Measurements from ENCODE around the gene NEBL. TPM values are rescaled to one million over a fixed set of nuclear protein-coding genes. Genes with fewer than 3 reads are reported as not detected.
A peak's percentile ranks its signal among the peaks of the same experiment; 100 is the strongest.

NEBL gene
- polyA plus RNA-seq, 1 experiment: not detected

- ChIA-PET POLR2A (no interaction called here), CTCF (no interaction called here)
- Histone ChIP-seq H3K27me3 (ENCODE audit: control insufficient read depth, insufficient read depth, low read length) (no peaks in the 10 kb centered on the region), H3K4me3 (ENCODE audit: low read depth, low read length) (no peak overlapping the region), H3K36me3 (ENCODE audit: control insufficient read depth, insufficient read depth, low read length) (no peaks in the 10 kb centered on the region)
- peak; percentile 1 for DNase-seq (ENCODE audit: low read depth)
- TF ChIP-seq CTCF (IDR thresholded peaks at IDR 0.05; ENCODE audit: insufficient read depth, low read depth, low read length): no peak
Measured at GRCh38 chr10:20767028-20767427, 130.1 kb downstream of the NEBL start.

GRCh38 chr10:20765066-20765465, 132.0 kb downstream of the NEBL start:
- Histone ChIP-seq H3K4me3 (ENCODE audit: low read depth, low read length) (no peak overlapping the region), H3K36me3 (ENCODE audit: control insufficient read depth, insufficient read depth, low read length) (no peaks in the 10 kb centered on the region), H3K27me3 (ENCODE audit: control insufficient read depth, insufficient read depth, low read length) (no peaks in the 10 kb centered on the region)
- ChIA-PET CTCF (no interaction called here), POLR2A (no interaction called here)
- no peak for DNase-seq (ENCODE audit: low read depth)
- TF ChIP-seq CTCF (IDR thresholded peaks at IDR 0.05; ENCODE audit: insufficient read depth, low read depth, low read length): no peak

- POLR2A ChIA-PET: no interaction called here
- CTCF ChIA-PET: no interaction called here
- Histone ChIP-seq H3K4me3 (ENCODE audit: low read depth, low read length) (no peak overlapping the region), H3K27me3 (ENCODE audit: control insufficient read depth, insufficient read depth, low read length) (no peaks in the 10 kb centered on the region), H3K36me3 (ENCODE audit: control insufficient read depth, insufficient read depth, low read length) (no peaks in the 10 kb centered on the region)
- DNase-seq (ENCODE audit: low read depth): no peak
- TF ChIP-seq CTCF (IDR thresholded peaks at IDR 0.05; ENCODE audit: insufficient read depth, low read depth, low read length): no peak
Measured at GRCh38 chr10:20760460-20760859, 136.7 kb downstream of the NEBL start.

- CTCF ChIA-PET: no interaction called here
- Histone ChIP-seq H3K36me3 (ENCODE audit: control insufficient read depth, insufficient read depth, low read length) (no peaks in the 10 kb centered on the region), H3K27me3 (ENCODE audit: control insufficient read depth, insufficient read depth, low read length) (no peaks in the 10 kb centered on the region), H3K4me3 (ENCODE audit: low read depth, low read length) (no peak overlapping the region)
- POLR2A ChIA-PET: no interaction called here
- DNase-seq (ENCODE audit: low read depth): no peak
- no peak for TF ChIP-seq CTCF (IDR thresholded peaks at IDR 0.05; ENCODE audit: insufficient read depth, low read depth, low read length)
Measured at GRCh38 chr10:20748551-20748950, 148.6 kb downstream of the NEBL start.

GRCh38 chr10:20747782-20748181, 149.3 kb downstream of the NEBL start:
- H3K27me3 ChIP-seq (ENCODE audit: control insufficient read depth, insufficient read depth, low read length): no peaks in the 10 kb centered on the region
- no peak for TF ChIP-seq CTCF (IDR thresholded peaks at IDR 0.05; ENCODE audit: insufficient read depth, low read depth, low read length)
- ChIA-PET POLR2A (no interaction called here), CTCF (no interaction called here)
- no peaks in the 10 kb centered on the region for H3K36me3 ChIP-seq (ENCODE audit: control insufficient read depth, insufficient read depth, low read length)
- no peak overlapping the region for H3K4me3 ChIP-seq (ENCODE audit: low read depth, low read length)
- DNase-seq (ENCODE audit: low read depth): no peak
